GM19238 (cell line): ENCODE results near the gene WASL.
"Not testable (repeated sequence)": the region's sequence is repeated elsewhere in the genome, so short reads cannot be mapped to it uniquely, and the experiment has no call there.

Source experiments
- DNase-seq: peaks from one replicate; pipeline ENCODE4 v3.0.0; 2011; ENCODE audit warnings: low spot score; ENCODE audit not compliant: insufficient read length

Gene WASL

GRCh38 chr7:123734498-123734897, 14.3 kb downstream of the WASL start:
- DNase-seq, result no peak

GRCh38 chr7:123732413-123733091, 16.3 kb downstream of the WASL start:
- no peak for DNase-seq

GRCh38 chr7:123729218-123729578, 19.6 kb downstream of the WASL start:
- no peak for DNase-seq

GRCh38 chr7:123727071-123727837, 21.5 kb downstream of the WASL start:
- no peak for DNase-seq

GRCh38 chr7:123725586-123726171, 23.1 kb downstream of the WASL start:
- no peak for DNase-seq

- no peak for DNase-seq
Measured at GRCh38 chr7:123724817-123725253, 24.0 kb downstream of the WASL start.

- no peak for DNase-seq
Measured at GRCh38 chr7:123723913-123724312, 24.9 kb downstream of the WASL start.

- DNase-seq, result not testable (repeated sequence)
Measured at GRCh38 chr7:123720527-123720926, 28.3 kb downstream of the WASL start.

GRCh38 chr7:123719197-123719721, 29.5 kb downstream of the WASL start:
- DNase-seq, result no peak

- no peak for DNase-seq
Measured at GRCh38 chr7:123718773-123719172, 30.0 kb downstream of the WASL start.

- DNase-seq, result no peak
Measured at GRCh38 chr7:123717689-123718088, 31.1 kb downstream of the WASL start.

- no peak for DNase-seq
Measured at GRCh38 chr7:123716877-123717276, 31.9 kb downstream of the WASL start.

GRCh38 chr7:123715799-123716198, 33.0 kb downstream of the WASL start:
- DNase-seq, result no peak

- DNase-seq, result no peak
Measured at GRCh38 chr7:123715198-123715597, 33.6 kb downstream of the WASL start.

GRCh38 chr7:123714296-123715080, 34.3 kb downstream of the WASL start:
- no peak for DNase-seq

- DNase-seq, result no peak
Measured at GRCh38 chr7:123712619-123713018, 36.2 kb downstream of the WASL start.

GRCh38 chr7:123711832-123712293, 36.9 kb downstream of the WASL start:
- DNase-seq, result no peak

- DNase-seq, result no peak
Measured at GRCh38 chr7:123710683-123711082, 38.1 kb downstream of the WASL start.

- no peak for DNase-seq
Measured at GRCh38 chr7:123709525-123709924, 39.3 kb downstream of the WASL start.

- DNase-seq, result no peak
Measured at GRCh38 chr7:123705211-123705901, 43.4 kb downstream of the WASL start.
